ENCODE measurements around the gene NEK4.
A peak's percentile ranks its signal among the peaks of the same experiment; 100 is the strongest.

Gene NEK4

DNA sequence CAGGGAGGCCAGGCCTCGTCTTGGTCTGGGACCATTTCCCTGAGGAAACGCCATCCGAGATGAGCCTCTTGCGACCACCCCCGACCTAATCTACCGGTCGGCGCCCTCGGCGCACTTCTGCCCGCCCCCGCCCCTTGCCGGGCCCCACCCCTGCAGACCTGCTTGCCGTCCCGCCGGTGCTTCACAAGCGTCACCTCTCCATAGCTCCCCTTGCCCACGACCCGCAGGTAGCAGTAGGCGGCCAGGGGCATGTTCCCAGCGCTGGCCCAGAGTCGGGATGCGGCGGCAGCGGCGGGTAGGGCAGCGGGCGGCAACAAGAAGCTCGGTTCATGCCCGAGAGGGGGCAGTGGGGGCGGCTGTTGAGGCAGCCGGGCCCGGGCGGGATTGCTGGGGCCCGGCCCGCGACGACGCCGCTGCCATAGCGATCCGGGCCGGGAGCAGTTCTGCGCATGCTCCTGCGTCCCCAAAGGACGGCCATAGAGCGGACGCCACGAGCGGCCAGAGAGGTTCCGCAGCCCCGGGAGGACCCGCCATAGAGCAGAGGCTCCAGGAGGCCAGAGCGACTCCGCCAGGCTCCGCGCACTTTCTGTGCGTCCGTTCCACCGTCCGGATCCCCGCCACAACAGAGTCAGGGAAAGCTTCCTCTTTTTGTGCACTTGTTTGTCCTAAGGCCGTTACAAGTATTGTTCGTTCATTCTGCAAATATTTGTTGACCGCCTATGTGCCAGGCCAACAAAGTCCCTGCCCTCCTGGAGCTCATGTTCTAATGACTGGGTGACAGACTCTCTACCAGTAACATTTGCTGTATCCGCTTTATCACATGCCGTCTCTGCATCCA is at the start of gene NEK4:
Gene NEK4 (minus strand): TSS at position 445 of the 838 bp plus-strand sequence. CDS start 194 bp downstream, at position 251.
- peak; percentile 76 to 81 for DNase-seq (ENCODE audit: low read depth in 2 of 2)

- DNase-seq (ENCODE audit: low read depth in 2 of 2): no peak
Observed at GRCh38 chr3:52819936-52820335, 49.2 kb upstream of the NEK4 start.

GRCh38 chr3:52817860-52818259 is 47.1 kb upstream of the NEK4 start:
- no peak for DNase-seq (ENCODE audit: low read depth in 2 of 2)

GRCh38 chr3:52817221-52817620 is 46.5 kb upstream of the NEK4 start:
- DNase-seq (ENCODE audit: low read depth in 2 of 2): no peak

DNA sequence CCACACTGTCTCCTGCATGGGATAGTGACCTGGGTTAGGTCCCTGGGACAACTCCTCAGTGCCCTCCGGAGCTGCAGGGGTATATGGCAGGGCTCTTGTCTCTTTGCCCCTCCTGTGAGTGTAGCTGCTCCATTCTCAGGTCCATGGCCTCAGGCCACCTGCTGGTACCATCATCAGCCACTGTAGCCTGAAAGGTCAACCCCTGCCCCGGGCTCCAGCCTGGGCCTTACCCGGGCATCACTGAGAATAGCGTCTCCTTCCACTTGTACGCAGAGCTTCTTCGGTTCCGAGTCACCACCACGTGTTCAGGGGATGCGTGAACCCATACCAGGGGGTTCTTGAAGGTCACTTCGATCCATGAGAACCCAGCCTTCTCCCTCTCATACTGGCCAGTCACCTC is 45.9 kb upstream of the NEK4 start:
- no peak for DNase-seq (ENCODE audit: low read depth in 2 of 2)

- no peak for DNase-seq (ENCODE audit: low read depth in 2 of 2)
Observed at GRCh38 chr3:52816199-52816598, 45.5 kb upstream of the NEK4 start.

- no peak for DNase-seq (ENCODE audit: low read depth in 2 of 2)
Observed at GRCh38 chr3:52813810-52814209, 43.1 kb upstream of the NEK4 start.

- DNase-seq (ENCODE audit: low read depth in 2 of 2): no peak
Observed at GRCh38 chr3:52811452-52812011, 40.8 kb upstream of the NEK4 start.

DNA sequence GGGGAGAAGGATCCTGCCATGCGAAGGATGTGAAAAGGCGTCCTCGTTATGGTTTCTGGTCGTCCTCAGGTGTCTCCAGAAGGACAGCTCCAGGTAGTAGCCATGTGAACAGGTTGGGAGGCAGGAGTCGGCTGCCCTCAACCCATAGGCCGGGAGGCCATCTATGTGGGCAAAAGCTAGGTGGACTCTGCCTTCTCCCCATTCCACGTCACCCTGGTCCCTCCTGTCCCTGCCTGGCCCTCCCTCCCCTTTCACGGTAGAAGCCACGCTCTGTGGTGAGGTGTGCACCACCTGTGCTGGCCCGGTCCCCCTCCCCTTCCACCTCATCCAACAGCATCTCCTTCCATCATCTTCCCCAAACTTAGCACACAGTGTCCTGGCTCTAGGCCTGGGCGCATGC is 40.2 kb upstream of the NEK4 start:
- DNase-seq (ENCODE audit: low read depth in 2 of 2): no peak

DNA sequence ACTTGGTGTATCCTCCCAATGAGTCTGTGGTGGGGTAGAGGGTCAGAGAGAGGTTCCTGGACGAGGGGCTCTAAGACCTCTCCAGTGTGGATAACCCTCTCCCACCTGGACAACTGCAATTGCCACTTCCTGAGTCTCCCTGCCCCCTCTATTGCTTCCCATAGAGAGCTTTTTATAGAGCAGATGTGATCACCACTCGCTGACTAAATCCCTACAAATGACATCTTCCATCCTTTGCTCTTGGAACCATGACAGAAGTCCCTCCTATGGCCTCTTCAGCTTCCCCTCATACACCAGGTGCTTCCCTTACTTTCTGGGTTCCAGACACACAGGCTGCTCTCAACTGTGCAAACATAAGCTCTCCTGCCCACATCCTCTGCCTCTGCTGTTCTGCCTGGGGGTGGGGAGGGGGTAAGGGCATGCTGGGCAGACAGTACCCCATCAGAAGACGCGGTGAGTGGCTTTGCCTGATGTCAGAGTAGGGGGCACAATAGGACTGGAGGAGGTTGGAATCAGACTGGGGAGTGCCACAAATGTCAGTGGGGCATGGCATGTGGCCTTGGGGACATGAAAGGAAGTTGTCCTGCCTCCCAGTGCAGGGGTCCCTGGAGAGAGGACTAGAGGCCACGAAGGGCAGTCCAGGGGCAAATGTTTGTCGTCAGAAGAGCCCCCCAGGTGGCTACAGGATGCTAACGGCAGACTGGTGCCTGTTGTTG is 39.1 kb upstream of the NEK4 start:
- no peak for DNase-seq (ENCODE audit: low read depth in 2 of 2)

GRCh38 chr3:52809149-52809548 is 38.4 kb upstream of the NEK4 start:
- no peak for DNase-seq (ENCODE audit: low read depth in 2 of 2)

DNA sequence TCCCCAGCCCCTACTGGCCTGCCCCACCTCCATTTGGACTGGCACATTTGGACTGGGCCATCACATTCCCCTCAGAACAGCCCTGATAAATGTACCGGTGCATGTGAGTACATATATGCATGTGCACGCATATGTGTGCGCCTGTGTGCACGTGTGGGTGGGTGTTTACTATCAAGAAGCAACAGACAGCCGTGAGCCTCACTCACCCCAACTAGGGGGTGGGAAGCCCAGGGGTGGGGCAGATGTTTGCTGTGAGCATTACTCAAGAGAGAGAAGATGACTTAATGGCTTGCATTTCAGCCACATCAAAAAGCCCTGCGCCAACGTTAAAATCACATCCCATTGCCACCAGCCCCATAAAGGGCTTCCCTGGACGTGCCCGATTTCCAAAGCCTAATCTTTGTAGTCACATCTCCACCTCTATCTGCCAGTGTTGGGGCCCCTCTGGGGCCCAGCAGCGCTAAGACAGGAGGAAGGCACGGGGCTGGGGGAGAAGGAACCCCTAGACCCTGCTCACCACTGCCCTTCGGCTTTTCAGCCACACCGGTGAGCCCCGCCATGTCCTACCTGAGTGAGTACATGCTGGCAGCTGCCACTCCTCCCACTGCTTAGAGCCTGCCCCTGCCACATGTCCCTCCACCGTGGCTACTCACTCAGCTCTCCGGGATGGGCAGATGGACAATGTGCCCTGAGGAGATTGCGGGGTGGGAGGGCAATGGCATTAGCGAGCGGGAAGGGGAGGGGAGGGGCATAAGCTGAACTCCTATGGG is 34.7 kb upstream of the NEK4 start:
- no peak for DNase-seq (ENCODE audit: low read depth in 2 of 2)

DNA sequence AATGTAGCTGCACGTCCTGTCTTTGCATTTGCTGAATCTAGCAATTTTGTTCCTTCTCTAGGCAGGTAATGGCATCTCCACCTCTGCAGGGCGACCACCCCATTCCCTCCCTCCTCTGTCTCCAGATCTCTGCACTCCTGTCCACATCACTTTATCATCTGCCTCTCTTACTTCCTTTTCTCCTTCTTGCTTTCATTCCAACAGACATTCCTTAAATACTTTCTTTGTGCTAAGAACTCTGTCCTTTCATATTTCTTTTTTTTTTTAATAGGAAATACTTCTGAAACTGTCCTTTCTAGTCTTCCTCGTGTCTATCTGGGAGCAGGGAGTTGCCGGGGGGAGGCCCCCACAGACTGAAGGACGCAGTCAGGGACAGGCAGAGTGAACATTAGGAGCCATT is 31.1 kb upstream of the NEK4 start:
- no peak for DNase-seq (ENCODE audit: low read depth in 2 of 2)

DNA sequence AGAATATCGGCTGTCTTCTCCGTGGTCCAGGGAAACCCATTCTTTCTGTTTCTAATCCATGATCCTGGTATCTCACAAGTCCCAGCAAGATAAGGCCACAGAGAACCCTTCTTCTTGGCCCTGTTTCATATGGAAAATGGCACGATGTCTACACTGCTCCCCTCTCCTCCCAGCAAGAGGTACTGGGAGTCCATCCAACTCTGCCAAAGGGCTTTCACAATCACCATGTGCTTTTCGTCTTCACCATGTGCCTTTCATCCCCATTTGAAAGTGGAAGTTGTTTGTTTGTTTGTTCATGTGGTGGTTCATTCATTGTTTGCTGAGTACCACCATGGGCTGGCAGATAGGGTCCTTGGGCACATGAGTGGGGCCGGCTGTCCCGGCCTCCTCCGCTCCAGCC is 29.3 kb upstream of the NEK4 start:
- DNase-seq (ENCODE audit: low read depth in 2 of 2): no peak

- DNase-seq (ENCODE audit: low read depth in 2 of 2): no peak
Observed at GRCh38 chr3:52798978-52799476, 28.3 kb upstream of the NEK4 start.

DNA sequence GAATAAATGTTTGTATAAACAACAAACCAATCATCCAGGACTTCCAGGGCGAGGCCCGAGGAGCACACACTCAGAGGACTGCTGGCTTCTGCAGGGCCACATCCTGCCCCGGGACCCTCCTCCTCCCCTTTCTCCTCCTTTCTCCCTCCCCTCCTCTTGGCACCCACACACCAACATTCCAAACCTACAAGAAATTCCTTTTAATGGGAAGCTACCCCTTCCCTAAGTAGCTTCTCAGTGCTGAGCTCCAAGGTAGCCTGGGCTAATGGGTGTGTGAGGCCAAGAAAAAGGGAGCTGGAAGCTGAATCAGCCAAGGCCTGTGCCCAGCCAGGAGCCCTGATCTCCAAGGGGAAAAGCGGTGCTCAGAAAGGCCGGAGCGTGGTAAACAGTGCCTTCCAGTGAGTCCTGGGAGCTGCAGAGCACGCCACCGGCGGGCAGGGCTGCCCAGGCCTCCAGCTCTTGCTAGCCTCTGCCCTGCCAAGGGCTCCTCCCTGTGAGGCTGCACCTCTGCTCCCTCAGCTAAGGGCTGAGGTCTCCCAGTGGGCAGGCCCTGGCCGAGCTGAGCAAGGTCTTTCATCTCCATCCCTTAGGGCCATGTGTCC is 27.7 kb upstream of the NEK4 start:
- DNase-seq (ENCODE audit: low read depth in 2 of 2): no peak

DNA sequence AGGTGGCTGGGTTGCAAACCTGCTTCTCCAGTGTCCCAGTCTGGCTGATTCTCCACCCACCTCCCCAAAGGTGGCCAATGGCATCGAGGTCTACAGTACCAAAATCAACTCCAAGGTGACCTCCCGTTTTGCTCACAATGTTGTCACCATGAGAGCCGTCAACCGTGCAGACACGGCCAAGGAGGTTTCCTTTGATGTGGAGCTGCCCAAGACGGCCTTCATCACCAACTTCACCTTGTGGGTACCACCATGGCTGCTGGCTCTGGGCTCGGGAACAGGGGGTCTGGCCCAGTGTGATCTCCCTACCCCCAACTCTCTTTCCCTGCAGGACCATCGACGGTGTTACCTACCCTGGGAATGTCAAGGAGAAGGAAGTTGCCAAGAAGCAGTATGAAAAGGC is 25.7 kb upstream of the NEK4 start:
- DNase-seq (ENCODE audit: low read depth in 2 of 2): no peak

GRCh38 chr3:52795298-52795900 is 24.7 kb upstream of the NEK4 start:
- no peak for DNase-seq (ENCODE audit: low read depth in 2 of 2)

GRCh38 chr3:52794612-52795099 is 23.9 kb upstream of the NEK4 start, which contains the start of gene ITIH3:
ITIH3 (plus strand) TSS chr3:52794796; CDS start chr3:52794804, 8 bp downstream.
- no peak for DNase-seq (ENCODE audit: low read depth in 2 of 2)

DNA sequence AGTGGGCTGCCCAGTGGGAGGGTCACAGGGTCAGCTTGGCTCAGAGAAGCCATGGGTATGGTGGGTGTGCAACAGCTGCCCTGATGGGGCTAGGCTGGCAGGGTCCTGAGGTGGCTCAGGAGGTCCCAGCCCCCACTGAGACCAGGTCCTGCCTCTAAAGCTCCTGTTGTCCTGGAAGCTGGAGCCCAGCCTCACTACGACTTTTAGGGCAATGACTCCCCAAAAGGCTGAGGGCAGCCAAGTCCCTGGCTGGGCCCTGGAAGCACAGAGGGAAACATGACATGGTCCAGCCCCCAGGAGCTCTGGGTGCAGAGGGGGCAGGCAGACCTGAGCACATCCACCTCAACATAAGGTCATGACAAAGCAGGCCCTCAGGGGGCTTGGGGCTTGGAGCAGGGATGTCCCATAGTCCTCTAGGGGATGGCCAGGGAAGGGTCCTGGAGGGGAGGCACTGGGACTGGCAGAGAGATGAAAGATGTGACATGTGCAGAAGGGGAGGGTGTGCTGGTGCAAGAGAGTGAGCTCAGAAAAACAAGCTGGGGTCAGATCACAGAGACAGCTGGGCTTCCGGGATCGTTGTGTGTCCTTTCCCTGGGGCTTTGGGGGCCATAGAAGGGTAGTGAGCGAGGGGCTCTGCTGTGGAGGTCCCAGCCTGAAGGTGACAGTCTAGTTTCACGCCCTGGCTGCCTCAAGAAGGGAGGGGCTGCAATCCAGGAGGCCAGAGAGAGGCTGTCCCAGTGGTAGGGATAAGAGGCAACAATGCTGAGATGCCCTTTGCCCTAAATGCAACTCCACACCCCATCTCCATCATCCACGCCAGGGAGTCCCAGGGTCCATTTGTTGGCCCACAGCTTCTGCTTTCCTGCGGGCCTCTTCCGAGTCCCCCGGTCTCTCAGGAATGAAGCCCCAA is 23.2 kb upstream of the NEK4 start:
- no peak for DNase-seq (ENCODE audit: low read depth in 2 of 2)
